ENCODE measurements around the gene FBLN1. TPM values are rescaled to one million over a fixed set of nuclear protein-coding genes. Genes with fewer than 3 reads are reported as not detected.
A peak's percentile ranks its signal among the peaks of the same experiment; 100 is the strongest.

FBLN1 gene
- total and polyA plus RNA-seq, 2 experiments from 2014 or later, result 137 to 304 TPM

GRCh38 chr22:45548247-45548840, 45.7 kb downstream of the FBLN1 start:
- no peaks in the 10 kb centered on the region for H3K27me3 ChIP-seq (replicated peaks; ENCODE audit: insufficient read depth)
- no peak for DNase-seq
- H3K9me3 ChIP-seq (ENCODE audit: low read depth), result no peaks in the 10 kb centered on the region
- peak overlapping the region; percentile 95 for H3K27ac ChIP-seq
- TF ChIP-seq EZH2phosphoT487 (IDR thresholded peaks at IDR 0.05; ENCODE audit: insufficient read depth, low read depth) (no peak), EZH2 (IDR thresholded peaks at IDR 0.05; ENCODE audit: insufficient read depth, poor library complexity, severe bottlenecking) (no peak)
- in situ Hi-C loops (cut with MboI), result no loop called here
- peak overlapping the region; percentile 59 for H3K9ac ChIP-seq
- H3F3A ChIP-seq (ENCODE audit: insufficient read depth), result peaks cover 56% of the 10 kb centered on the region
- peak overlapping the region; percentile 45 for H3K4me2 ChIP-seq (ENCODE audit: unreplicated experiment)
- peaks cover 48% of the 10 kb centered on the region for H3K4me1 ChIP-seq (ENCODE audit: insufficient read depth)
- no peaks in the 10 kb centered on the region for H3K9me2 ChIP-seq (ENCODE audit: insufficient read depth)
- H3K4me3 ChIP-seq, result no peak overlapping the region
- WGBS, 2 experiments (ENCODE audit: low coverage in 1 of 2, low lambda C conversion rate in 2 of 2, missing lambda C conversion rate in 2 of 2), result 52 to 53% methylated on average over 18 of the region's 18 CpGs
- H3K79me2 ChIP-seq (ENCODE audit: insufficient read depth), result no peaks in the 10 kb centered on the region
- peaks cover 12% of the 10 kb centered on the region; the same call in 1 of the 2 replicates for H3K36me3 ChIP-seq (ENCODE audit: low read depth)
- H4K20me1 ChIP-seq (ENCODE audit: insufficient read depth), result no peaks in the 10 kb centered on the region
- H2AFZ ChIP-seq, result no peak overlapping the region

GRCh38 chr22:45548991-45549761, 46.5 kb downstream of the FBLN1 start:
- peaks cover 59% of the 10 kb centered on the region for H3F3A ChIP-seq (ENCODE audit: insufficient read depth)
- 0 out of 2 replicates have a peak overlapping the region, but pooled peaks have one; percentile 16 for H2AFZ ChIP-seq
- no peaks in the 10 kb centered on the region for H3K9me2 ChIP-seq (ENCODE audit: insufficient read depth)
- no peaks in the 10 kb centered on the region for H3K79me2 ChIP-seq (ENCODE audit: insufficient read depth)
- DNase-seq, result peak; percentile 97
- no peaks in the 10 kb centered on the region for H3K27me3 ChIP-seq (replicated peaks; ENCODE audit: insufficient read depth)
- peaks cover 12% of the 10 kb centered on the region; the same call in 1 of the 2 replicates for H3K36me3 ChIP-seq (ENCODE audit: low read depth)
- no peaks in the 10 kb centered on the region for H4K20me1 ChIP-seq (ENCODE audit: insufficient read depth)
- H3K27ac ChIP-seq, result peak overlapping the region; percentile 95
- WGBS, 2 experiments (ENCODE audit: low coverage in 1 of 2, low lambda C conversion rate in 2 of 2, missing lambda C conversion rate in 2 of 2), result 3 to 5% methylated on average over 17 of the region's 17 CpGs
- TF ChIP-seq EZH2 (IDR thresholded peaks at IDR 0.05; ENCODE audit: insufficient read depth, poor library complexity, severe bottlenecking) (no peak), EZH2phosphoT487 (IDR thresholded peaks at IDR 0.05; ENCODE audit: insufficient read depth, low read depth) (peak; percentile 93)
- H3K9ac ChIP-seq, result peak overlapping the region; percentile 59
- in situ Hi-C loops (cut with MboI), result no loop called here
- peaks cover 50% of the 10 kb centered on the region for H3K4me1 ChIP-seq (ENCODE audit: insufficient read depth)
- H3K9me3 ChIP-seq (ENCODE audit: low read depth), result no peaks in the 10 kb centered on the region
- peak overlapping the region; percentile 45 for H3K4me2 ChIP-seq (ENCODE audit: unreplicated experiment)
- peak overlapping the region; percentile 28; the same call in 1 of the 2 replicates for H3K4me3 ChIP-seq

GRCh38 chr22:45549762-45550378, 47.2 kb downstream of the FBLN1 start:
- peak overlapping the region; percentile 45 for H3K4me2 ChIP-seq (ENCODE audit: unreplicated experiment)
- H3K36me3 ChIP-seq (ENCODE audit: low read depth), result peaks cover 12% of the 10 kb centered on the region; the same call in 1 of the 2 replicates
- peak overlapping the region; percentile 95 for H3K27ac ChIP-seq
- in situ Hi-C loops (cut with MboI), result loop anchor here (5.0 to 10.0 kb wide), 2 partner anchors 103 to 275 kb away; no protein-coding TSS in a partner anchor
- no peak overlapping the region for H3K4me3 ChIP-seq
- no peaks in the 10 kb centered on the region for H3K9me2 ChIP-seq (ENCODE audit: insufficient read depth)
- peaks cover 57% of the 10 kb centered on the region for H3F3A ChIP-seq (ENCODE audit: insufficient read depth)
- H3K79me2 ChIP-seq (ENCODE audit: insufficient read depth), result no peaks in the 10 kb centered on the region
- H2AFZ ChIP-seq, result 0 out of 2 replicates have a peak overlapping the region, but pooled peaks have one; percentile 16
- 75% methylated on average over 9 of the region's 9 CpGs for WGBS, 2 experiments (ENCODE audit: low coverage in 1 of 2, low lambda C conversion rate in 2 of 2, missing lambda C conversion rate in 2 of 2)
- H3K4me1 ChIP-seq (ENCODE audit: insufficient read depth), result peaks cover 45% of the 10 kb centered on the region
- peak overlapping the region; percentile 59 for H3K9ac ChIP-seq
- H3K27me3 ChIP-seq (replicated peaks; ENCODE audit: insufficient read depth), result no peaks in the 10 kb centered on the region
- no peaks in the 10 kb centered on the region for H4K20me1 ChIP-seq (ENCODE audit: insufficient read depth)
- TF ChIP-seq EZH2 (IDR thresholded peaks at IDR 0.05; ENCODE audit: insufficient read depth, poor library complexity, severe bottlenecking) (no peak), EZH2phosphoT487 (IDR thresholded peaks at IDR 0.05; ENCODE audit: insufficient read depth, low read depth) (no peak)
- H3K9me3 ChIP-seq (ENCODE audit: low read depth), result no peaks in the 10 kb centered on the region
- DNase-seq, result peak; percentile 71

DNA sequence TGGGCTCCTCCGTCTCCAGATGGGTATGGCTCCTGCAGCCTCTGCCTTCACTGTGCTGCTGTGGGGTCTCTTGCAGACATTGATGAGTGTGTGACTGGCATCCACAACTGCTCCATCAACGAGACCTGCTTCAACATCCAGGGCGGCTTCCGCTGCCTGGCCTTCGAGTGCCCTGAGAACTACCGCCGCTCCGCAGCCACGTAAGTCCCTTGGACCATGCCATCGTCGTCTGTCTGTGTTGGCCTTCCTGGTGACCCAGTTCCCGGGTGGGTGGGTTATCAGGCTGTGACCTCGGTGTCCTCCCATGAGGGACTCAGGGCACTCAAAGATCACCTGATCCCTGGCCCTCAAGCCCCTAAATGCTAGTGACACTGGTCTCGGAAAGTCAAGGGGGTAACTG, 47.7 kb downstream of the FBLN1 start:
- H3K79me2 ChIP-seq (ENCODE audit: insufficient read depth), result no peaks in the 10 kb centered on the region
- H2AFZ ChIP-seq, result no peak overlapping the region
- H3K4me2 ChIP-seq (ENCODE audit: unreplicated experiment), result no peak overlapping the region
- no peaks in the 10 kb centered on the region for H4K20me1 ChIP-seq (ENCODE audit: insufficient read depth)
- in situ Hi-C loops (cut with MboI), result loop anchor here (5.0 to 10.0 kb wide), 2 partner anchors 103 to 276 kb away; no protein-coding TSS in a partner anchor
- no peak overlapping the region for H3K4me3 ChIP-seq
- H3K9ac ChIP-seq, result no peak overlapping the region
- H3K36me3 ChIP-seq (ENCODE audit: low read depth), result peaks cover 12% of the 10 kb centered on the region; the same call in 1 of the 2 replicates
- H3K27me3 ChIP-seq (replicated peaks; ENCODE audit: insufficient read depth), result no peaks in the 10 kb centered on the region
- H3K9me2 ChIP-seq (ENCODE audit: insufficient read depth), result no peaks in the 10 kb centered on the region
- H3K27ac ChIP-seq, result peak overlapping the region; percentile 95; the same call in 1 of the 2 replicates
- TF ChIP-seq EZH2phosphoT487 (IDR thresholded peaks at IDR 0.05; ENCODE audit: insufficient read depth, low read depth) (no peak), EZH2 (IDR thresholded peaks at IDR 0.05; ENCODE audit: insufficient read depth, poor library complexity, severe bottlenecking) (no peak)
- H3F3A ChIP-seq (ENCODE audit: insufficient read depth), result peaks cover 52% of the 10 kb centered on the region
- no peaks in the 10 kb centered on the region for H3K9me3 ChIP-seq (ENCODE audit: low read depth)
- 93 to 97% methylated on average over 14 of the region's 14 CpGs for WGBS, 2 experiments (ENCODE audit: low coverage in 1 of 2, low lambda C conversion rate in 2 of 2, missing lambda C conversion rate in 2 of 2)
- DNase-seq, result no peak
- peaks cover 45% of the 10 kb centered on the region for H3K4me1 ChIP-seq (ENCODE audit: insufficient read depth)

Data from GM23248 (cell line).